ENCODE measurements around the gene ARL6IP4. TPM values are rescaled to one million over a fixed set of nuclear protein-coding genes. Genes with fewer than 3 reads are reported as not detected.

The ARL6IP4 gene
- total and polyA plus RNA-seq, 2 of the 4 experiments (the other 2 are of a cell fraction): 161 to 254 TPM

DNA sequence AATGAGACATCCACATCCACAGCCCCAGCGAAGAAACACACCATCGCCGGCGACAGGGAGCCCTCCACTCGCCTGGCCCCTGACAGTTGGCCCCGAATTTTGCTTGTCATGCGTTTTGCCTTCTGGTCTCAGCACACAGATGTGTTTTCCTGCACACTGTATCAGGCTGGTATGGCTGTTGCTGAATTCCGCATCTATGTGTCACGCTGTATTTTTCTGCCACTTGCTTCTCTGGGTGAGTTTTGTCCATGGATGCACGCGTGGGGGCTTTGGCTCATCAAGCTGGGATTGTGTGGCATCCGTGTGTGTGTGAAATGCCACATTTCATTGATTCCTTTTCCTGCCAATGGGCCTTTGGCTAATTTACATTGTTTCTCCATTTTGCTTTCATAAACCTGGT is 26.5 kb downstream of the ARL6IP4 start:
- CTCF ChIA-PET: no interaction called here

More for the DNA sequence above, 26.5 kb downstream of the ARL6IP4 start:
- TF ChIP-seq CTCF (conservative IDR thresholded peaks at IDR 0.05; ENCODE audit: low read depth, low read length): no peak
- TF ChIP-seq RAD21 (IDR thresholded peaks at IDR 0.05; ENCODE audit: low read length): no peak
- no peak for TF ChIP-seq MAZ (IDR thresholded peaks at IDR 0.05; ENCODE audit: borderline replicate concordance, low read depth, low read length)
- TF ChIP-seq MXI1 (IDR thresholded peaks at IDR 0.05; ENCODE audit: borderline replicate concordance, low read depth, low read length): no peak
- peak; percentile 77 for TF ChIP-seq BHLHE40 (IDR thresholded peaks at IDR 0.05; ENCODE audit: low read depth, low read length)
- TF ChIP-seq CHD1 (IDR thresholded peaks at IDR 0.05; ENCODE audit: low read depth, low read length): no peak
- peak; percentile 13; the same call in 1 of the 2 replicates for TF ChIP-seq MAFK (IDR thresholded peaks at IDR 0.05; ENCODE audit: low read depth, low read length)
- no peak for TF ChIP-seq RFX5 (IDR thresholded peaks at IDR 0.05; ENCODE audit: low read depth, low read length)
- TF ChIP-seq, protein P1, sequence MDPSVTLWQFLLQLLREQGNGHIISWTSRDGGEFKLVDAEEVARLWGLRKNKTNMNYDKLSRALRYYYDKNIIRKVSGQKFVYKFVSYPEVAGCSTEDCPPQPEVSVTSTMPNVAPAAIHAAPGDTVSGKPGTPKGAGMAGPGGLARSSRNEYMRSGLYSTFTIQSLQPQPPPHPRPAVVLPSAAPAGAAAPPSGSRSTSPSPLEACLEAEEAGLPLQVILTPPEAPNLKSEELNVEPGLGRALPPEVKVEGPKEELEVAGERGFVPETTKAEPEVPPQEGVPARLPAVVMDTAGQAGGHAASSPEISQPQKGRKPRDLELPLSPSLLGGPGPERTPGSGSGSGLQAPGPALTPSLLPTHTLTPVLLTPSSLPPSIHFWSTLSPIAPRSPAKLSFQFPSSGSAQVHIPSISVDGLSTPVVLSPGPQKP (IDR thresholded peaks at IDR 0.05; ENCODE audit: borderline replicate concordance, low read depth, low read length): no peak
- Histone ChIP-seq H3K23ac (ENCODE audit: low read depth, low read length) (peak overlapping the region; percentile 38; the same call in 1 of the 2 replicates), H3K27me3 (ENCODE audit: control insufficient read depth, insufficient read depth, low read length) (no peaks in the 10 kb centered on the region), H3K9me1 (ENCODE audit: insufficient read depth, low read length) (peaks cover 10% of the 10 kb centered on the region; the same call in 1 of the 2 replicates), H3K4me1 (ENCODE audit: control insufficient read depth, insufficient read depth, low read length) (0 out of 2 replicates have a peak, but pooled peaks cover 3% of the 10 kb centered on the region), H4K8ac (ENCODE audit: low read depth in 2 of 2, low read length in 2 of 2) (no peak overlapping the region), H3K18ac (ENCODE audit: low read depth, low read length) (no peak overlapping the region), H2AK5ac (ENCODE audit: low read depth, low read length) (no peak overlapping the region), H3K4ac (ENCODE audit: low read depth, low read length) (no peak overlapping the region), H3K9me3 (ENCODE audit: control insufficient read depth, insufficient read depth, low read length) (no peaks in the 10 kb centered on the region), H2BK15ac (ENCODE audit: low read depth, low read length) (no peak overlapping the region), H2BK20ac (ENCODE audit: low read depth, low read length) (no peak overlapping the region), H4K5ac (ENCODE audit: low read depth, low read length) (no peak overlapping the region), H3K56ac (ENCODE audit: extremely low read depth, insufficient read depth, low read length) (no peak overlapping the region), H4K91ac (ENCODE audit: insufficient read depth, low read depth, low read length) (no peak overlapping the region), H2AK9ac (replicated peaks; ENCODE audit: low read depth, low read length, poor library complexity) (no peak overlapping the region), H4K20me1 (ENCODE audit: insufficient read depth, low read length) (no peaks in the 10 kb centered on the region), H3K27ac (ENCODE audit: insufficient read depth, low read length) (no peak overlapping the region), H3K9ac (ENCODE audit: low read depth, low read length) (no peak overlapping the region), H3K4me3 (ENCODE audit: insufficient read depth, low read depth, low read length) (no peak overlapping the region), H3K14ac (replicated peaks; ENCODE audit: low read depth, low read length) (no peak overlapping the region), H3K36me3 (ENCODE audit: control insufficient read depth, insufficient read depth, low read length) (peaks cover 19% of the 10 kb centered on the region; the same call in 1 of the 2 replicates), H2BK120ac (ENCODE audit: low read depth, low read length) (no peak overlapping the region), H2BK5ac (ENCODE audit: low read depth, low read length, poor library complexity, severe bottlenecking) (no peak overlapping the region), H3K4me2 (ENCODE audit: low read depth, low read length) (no peak overlapping the region), H2AFZ (replicated peaks; ENCODE audit: low read length, poor library complexity) (peak overlapping the region; percentile 74), H3K79me1 (ENCODE audit: low read depth in 1 of 2, low read length in 2 of 2) (no peaks in the 10 kb centered on the region)
- dilution Hi-C loops (cut with HindIII; ENCODE audit: low sequenced_read_pairs, unreplicated experiment) (no loop called here), in situ Hi-C loops (cut with MboI; ENCODE audit: low sequenced_read_pairs) (no loop called here), intact Hi-C loops (cut with micrococcal nuclease) (no loop called here)
- 66% methylated on average over 9 of the region's 12 CpGs; no CpG with 5 or more reads in 1 of the 2 experiments for WGBS, 2 experiments (ENCODE audit: extremely low coverage in 2 of 2, insufficient read length in 1 of 2)
- POLR2A ChIA-PET (ENCODE audit: unreplicated experiment): no interaction called here
- ATAC-seq (ENCODE audit: low read depth) (peak; percentile 79), DNase-seq (peak; percentile 51)
- BruUV-seq (replicated peaks): no TSS peak

Measured in IMR-90 (cell line).